ENCODE data around the gene SLC9C2. TPM values are rescaled to one million over a fixed set of nuclear protein-coding genes. Genes with fewer than 3 reads are reported as not detected.
"Not testable (repeated sequence)": the region's sequence is repeated elsewhere in the genome, so short reads cannot be mapped to it uniquely, and the experiment has no call there.

Gene SLC9C2, protein sequence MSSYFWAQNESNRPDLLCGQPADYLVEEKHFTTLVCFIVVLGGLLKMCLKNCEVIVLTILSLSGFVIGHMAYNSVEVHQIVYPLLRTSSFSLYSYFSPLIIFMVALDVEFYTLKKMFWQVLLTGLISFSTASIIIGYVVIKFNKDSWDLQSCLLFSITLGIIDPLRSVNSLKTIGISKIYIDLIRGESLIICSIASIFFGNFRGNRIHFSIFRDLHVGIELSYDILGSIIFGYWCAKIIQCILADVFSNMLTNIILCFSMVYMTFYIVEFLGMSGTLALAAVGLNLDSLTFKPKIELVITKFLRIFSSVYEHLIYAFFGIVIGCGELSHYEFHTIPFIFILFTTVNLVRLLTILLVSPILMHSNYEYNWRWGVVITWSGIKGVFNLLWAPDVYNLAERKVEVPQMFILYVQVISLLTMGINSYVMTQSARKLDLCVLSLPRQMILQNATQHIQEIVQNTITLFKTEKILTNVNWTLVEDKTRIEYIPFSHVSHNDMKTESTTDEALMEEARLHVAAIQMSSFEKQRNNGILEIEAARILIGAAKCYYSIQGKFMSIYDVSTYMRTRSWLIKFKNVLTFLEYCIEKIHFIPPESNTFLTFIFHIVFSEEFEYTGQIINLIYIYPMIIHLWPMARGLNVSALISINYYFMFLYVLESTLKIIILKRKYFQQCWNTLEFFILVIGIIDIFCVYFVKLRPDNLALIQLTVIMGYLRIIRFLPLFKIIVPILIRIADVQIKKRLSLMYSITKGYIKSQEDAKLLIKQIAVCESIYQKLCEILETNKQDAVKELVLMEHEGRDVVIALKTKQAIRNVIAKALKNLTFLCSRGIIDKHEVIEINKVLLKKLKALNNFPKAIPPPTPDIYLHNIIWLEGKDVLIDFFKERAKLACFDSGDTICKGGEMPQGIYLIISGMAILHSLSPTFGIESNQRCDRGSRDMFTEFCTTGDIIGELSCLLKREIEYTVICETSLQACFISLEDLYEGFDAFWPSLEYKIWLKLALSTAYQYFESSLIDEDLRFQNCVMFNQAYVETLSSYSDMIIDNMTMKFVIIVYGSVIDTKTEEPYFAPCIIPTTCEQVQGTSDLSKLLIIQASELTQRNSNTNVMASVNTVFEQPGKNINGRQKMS
- not detected in 2 replicates for total RNA-seq

DNA sequence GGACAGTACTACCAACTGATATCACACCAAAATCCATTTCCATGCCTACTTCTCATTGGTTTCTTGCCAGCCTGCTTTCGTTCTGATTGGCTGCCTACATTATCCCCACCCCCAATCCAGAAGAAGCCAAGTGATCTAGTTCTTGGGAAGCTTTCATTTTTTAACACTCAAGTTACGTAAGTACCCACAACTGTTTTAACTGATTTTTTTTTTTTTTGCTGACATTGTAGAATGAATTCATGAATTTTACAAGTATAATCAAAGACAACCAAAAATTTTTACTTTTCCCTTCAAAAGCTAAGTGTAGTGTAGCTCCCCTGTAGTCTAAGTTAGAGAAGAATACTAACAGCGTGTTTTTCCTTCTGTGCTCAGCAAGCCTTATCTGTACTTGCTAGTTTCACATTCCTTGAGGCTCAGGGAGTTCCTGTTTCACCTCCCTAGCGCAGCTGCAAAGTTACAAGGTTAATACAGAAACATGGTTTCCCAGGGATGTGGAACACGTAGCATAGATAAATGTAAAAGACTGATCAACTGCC is at the start of gene SLC9C2:
Gene SLC9C2, minus strand, starts transcription at position 17 of the 536 bp plus-strand sequence. CDS start 1,296 bp downstream, outside the sequence.
- intact Hi-C loops (cut with micrococcal nuclease): no loop called here

DNA sequence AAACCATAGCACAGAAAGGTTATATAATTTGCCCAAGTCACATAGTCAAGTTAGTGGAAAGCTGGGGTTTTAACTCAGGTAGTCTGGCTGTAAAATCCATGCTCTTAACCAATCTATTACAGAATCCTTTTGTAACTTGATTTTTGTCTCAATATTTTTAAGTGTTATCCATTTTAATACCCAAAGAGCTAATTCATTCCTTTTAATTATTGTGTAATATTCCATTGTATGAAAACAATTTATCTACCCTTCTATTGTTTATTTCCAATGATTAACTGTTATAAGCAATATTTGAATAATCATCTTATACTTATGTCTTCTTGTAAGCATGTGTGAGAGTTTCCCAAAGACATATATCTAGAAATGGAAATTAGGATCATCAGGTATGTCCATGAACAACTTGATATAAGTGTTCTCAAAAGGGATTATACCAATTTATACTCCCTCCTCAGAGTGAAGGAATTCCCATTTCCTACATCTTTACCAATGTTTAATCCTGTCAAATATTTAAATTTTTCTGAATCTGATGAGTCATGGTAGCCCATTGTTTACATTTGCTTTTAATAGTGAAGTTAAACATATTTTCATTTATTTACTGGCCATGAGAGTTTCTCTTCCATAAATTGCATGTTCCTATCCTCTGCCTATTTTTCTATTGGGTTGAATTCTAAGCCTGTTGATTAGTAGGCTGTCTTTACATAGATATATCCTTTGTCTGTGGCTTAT is 46.2 kb upstream of the SLC9C2 start:
- intact Hi-C loops (cut with micrococcal nuclease): no loop called here

DNA sequence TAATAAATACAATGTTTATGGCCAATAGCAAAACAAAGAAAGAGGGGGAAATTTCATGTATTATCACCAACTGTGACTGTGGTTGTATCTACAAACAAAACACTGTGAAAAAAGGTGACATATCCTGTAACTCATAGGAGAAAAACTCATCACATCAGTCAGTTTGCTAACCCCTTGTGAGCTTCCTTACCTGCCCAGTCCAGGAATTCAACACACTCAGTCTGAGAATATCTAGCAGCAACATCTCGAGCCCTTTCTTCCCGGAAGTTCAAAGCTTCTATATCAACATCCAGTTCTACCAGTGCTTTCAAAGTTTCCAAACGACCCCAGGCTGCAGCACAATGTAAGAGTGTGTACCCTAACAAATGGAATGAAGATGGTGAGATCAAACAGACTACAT is 43.8 kb upstream of the SLC9C2 start:
- intact Hi-C loops (cut with micrococcal nuclease): no loop called here

DNA sequence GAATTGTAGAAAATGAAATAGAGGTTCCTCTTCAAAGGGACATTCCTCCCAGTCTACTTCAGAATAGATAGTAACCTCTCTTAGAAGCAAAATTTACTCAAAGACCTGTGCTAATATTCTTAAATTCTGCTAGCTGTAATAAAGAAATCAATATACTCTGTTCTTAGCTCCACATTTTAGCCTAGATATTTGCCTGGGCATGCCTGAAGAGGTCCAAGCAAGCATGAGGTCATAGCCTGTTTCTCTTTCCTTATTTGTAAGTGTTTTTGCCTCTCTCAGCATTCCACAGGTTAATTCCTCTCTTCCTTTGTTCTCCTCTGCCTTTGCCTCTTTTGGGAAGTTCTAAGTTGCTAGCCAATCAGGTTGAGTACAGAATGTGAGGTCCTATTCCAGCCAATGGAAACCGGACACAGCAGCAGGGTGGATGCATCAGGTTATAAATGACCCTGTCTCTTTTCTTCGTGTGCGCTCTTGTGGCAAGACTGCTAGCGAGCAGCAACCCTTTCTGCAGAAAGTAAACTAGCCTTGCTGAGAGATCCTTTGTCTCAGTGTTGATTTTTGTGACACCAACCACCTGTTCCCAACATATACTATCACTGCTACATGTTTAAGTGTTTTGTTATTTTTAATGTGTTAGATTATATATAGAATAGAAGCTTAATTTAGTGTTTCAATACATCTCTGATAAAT is 39.7 kb upstream of the SLC9C2 start:
- intact Hi-C loops (cut with micrococcal nuclease): not testable (repeated sequence)

DNA sequence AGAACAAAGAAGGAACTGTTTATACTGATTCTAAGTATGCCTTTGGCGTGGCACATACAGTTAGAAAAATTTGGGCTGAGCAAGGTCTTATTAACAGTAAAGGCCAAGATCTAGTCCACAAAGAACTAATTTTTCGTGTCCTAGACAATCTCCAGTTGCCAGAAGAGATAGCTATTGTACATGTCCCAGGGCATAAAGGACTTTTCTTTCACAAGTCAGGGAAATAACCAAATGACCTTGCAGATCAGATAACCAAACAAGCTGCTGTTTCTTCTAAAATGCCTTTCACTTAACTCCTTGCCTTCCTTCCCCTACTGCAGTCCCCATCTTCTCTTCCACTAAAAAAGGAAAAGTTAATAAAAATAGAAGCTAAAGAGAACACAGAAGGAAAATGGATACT is 36.2 kb upstream of the SLC9C2 start:
- intact Hi-C loops (cut with micrococcal nuclease): no loop called here

DNA sequence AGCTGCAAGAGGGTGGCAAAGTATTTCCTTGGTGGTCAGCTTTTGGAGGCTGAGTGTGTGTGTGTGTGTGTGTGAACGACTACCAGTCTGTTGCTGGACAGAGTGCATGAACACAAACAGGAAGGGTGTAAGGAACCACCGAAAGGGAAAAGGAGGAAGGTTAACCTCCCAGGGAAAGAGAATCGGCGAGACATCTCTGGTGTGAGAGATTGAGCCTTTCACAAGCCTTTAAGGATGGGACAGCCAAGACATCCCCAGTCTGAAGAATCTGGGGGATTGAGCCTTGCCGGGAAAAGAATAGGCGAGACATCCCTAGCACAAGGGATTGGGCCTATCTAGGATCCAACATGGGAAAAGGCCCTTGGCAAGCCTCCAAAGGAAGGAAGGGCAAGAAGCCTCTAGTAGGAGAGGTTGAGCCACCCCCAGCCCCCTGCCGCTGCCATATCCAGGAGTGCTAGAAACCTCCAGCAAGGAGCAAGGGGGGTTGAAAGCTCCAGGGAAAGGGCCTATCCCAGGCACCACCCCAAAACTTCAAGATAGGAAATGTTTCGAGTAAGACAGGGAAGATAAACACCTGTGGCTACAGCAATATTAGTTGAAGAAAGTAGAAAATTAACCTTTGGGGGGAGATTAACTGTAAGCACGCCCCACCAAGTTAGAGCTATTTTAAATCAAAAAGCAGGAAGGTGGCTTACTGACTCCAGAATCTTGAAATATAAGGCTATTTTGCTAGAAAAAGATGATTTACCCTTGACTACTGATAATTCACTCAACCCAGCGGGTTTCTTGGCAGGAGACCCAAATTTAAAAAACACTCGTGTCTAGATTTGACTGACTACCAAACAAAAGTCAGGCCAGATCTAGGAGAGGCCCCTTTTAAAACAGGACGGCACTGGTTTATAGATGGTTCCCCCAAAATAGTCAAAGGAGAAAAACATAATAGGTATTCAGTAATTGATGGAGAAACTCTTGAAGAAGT is 35.5 kb upstream of the SLC9C2 start:
- intact Hi-C loops (cut with micrococcal nuclease): no loop called here

DNA sequence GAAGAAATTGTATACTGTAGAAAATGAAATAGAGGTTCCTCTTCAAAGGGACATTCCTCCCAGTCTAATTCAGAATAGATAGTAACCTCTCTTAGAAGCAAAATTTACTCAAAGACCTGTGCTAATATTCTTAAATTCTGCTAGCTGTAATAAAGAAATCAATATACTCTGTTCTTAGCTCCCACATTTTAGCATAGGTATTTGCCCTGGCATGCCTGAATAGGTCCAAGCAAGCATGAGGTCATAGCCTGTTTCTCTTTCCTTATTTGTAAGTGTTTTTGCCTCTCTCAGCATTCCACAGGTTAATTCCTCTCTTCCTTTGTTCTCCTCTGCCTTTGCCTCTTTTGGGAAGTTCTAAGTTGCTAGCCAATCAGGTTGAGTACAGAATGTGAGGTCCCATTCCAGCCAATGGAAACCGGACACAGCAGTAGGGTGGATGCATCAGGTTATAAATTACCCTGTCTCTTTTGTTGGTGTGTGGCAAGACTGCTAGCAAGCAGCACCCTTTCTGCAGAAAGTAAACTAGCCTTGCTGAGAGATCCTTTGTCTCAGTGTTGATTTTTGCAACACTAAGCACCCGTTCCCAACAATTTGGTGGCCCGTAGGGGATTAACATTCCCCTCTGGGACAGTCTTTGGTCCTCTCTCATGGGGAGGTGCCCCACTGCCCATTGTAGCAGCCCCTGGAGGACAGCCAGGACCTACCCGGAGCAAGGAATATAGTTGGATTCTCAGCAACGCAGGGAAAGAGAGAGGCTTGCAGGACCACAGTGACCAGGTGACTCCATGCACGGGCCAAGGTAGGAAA is 34.6 kb upstream of the SLC9C2 start:
- intact Hi-C loops (cut with micrococcal nuclease): not testable (repeated sequence)

DNA sequence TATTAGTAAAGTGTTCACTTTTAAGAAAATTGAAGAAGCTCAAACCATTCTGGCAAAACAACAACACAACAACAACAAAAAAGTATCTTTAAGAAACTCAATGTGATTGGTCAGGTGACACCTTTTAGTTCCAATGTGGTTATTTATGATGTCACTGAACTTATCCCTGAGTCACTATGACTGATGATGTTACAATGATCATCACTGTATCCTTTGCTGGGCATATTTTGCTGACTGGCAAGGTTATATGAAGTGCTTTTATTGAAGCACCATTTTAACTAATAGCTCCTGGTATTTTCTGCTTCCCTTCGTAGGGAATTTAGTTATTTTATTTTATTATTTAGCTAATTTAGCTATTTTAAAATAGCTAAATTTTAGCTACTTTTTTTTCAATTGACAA is 32.2 kb upstream of the SLC9C2 start, which contains the start of gene TEX50:
Gene TEX50, plus strand, starts transcription at position 223 of the 400 bp plus-strand sequence. CDS start 184 bp downstream, outside the sequence.
- intact Hi-C loops (cut with micrococcal nuclease): no loop called here

DNA sequence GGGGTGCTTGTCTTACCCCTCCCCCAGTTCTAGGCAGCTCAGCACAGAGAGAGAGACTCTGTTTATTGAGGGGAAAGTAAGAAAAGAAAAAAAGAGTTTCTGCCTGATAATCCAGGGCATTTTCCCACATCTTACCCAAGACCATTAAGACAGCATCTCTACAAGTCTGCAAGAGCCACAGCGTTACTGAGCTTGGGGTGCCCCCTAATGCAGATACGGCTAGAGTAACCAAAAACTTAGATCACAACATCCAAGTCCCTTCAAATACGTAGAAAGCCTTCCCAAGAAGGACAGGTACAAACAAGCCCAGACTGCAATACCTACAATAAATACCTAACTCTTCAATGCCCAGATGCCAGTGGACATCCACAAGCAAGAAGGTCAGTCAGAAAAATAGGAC is 26.0 kb upstream of the SLC9C2 start:
- intact Hi-C loops (cut with micrococcal nuclease): loop anchor here (1.0 kb wide), 1 partner anchor 200 kb away; no protein-coding TSS in a partner anchor

DNA sequence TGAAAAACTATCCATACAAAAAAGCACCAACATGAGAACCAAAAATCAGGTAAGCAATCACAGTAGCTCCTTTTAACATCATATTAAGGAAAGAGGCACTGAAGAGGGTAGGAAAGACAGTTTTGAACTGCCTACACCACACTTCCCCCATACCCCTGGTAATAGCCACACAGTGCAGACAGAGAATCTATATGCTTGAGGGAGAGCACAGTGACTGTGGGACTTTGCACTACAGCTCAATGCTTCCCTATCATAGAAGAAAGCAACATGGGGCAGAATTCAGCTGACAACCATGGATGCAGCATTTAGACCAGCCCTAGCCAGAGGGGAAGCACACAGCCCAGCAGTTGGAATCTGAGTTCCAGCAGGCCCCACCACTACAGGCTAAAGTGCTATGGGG is 24.4 kb upstream of the SLC9C2 start:
- intact Hi-C loops (cut with micrococcal nuclease): no loop called here

DNA sequence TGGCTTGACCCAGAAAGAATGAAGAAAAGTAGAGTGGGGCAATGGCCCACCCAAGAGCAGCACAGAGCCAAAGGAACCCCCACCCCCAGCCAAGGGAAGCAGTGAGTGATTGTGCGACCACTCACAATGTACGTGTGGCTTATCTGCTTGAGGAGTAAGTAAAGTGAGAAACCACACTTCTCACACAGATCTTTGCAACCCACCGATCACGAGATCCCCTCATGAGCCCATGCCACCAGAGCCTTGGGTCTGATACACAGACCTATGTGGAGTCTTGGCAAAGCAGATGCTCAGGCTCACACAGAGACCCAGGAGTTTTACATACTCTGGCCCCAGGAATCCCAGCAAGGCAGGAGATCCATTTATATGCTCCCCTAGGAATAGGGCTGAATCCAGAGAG is 14.0 kb upstream of the SLC9C2 start:
- intact Hi-C loops (cut with micrococcal nuclease): no loop called here

DNA sequence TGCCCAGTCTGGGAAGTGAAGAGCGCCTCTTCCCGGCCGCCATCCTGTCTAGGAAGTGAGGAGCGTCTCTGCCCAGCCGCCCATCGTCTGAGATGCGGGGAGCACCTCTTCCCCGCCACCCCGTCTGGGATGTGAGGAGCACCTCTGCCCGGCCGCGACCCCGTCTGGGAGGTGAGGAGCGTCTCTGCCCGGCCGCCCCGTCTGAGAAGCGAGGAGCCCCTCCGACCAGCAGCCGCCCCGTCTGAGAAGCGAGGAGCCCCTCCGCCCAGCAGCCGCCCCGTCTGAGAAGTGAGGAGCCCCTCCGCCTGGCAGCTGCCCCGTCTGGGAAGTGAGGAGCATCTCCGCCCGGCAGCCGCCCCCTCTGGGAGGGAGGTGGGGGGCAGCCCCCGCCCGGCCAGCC is 10.2 kb upstream of the SLC9C2 start:
- intact Hi-C loops (cut with micrococcal nuclease): not testable (repeated sequence)

DNA sequence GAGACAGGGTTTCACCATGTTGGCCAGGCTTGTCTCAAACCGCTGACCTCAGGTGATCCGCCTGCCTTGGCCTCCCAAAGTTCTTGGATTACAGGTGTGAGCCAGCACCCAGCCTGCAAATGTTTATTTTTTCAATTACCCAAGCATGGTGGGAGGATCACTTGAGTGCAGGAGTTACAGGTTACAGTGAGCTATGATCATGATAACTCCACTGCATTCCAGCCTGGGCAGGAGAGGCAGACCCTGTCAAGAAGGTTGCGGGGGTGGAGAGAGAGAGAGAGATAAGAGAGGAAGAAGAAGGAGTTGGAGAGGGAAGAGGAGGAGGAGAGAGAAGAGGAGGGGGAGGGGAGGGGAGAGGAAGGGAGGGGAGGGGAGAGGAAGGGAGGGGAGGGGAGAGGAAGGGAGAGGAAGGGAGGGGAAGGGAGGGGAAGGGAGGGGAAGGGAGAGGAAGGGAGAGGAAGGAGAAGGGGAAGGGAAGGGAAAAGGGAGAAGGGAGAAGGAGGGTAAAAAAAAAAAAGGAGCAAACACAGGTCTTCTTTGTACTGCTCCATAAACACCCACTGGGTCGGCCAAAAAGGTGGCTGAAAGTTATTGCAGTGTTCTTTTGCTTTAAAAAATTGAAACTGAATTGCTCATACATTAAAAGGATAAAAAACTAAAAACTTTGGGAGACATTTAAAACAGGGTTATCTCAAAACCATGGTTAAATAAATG is 5.8 kb upstream of the SLC9C2 start:
- intact Hi-C loops (cut with micrococcal nuclease): no loop called here

DNA sequence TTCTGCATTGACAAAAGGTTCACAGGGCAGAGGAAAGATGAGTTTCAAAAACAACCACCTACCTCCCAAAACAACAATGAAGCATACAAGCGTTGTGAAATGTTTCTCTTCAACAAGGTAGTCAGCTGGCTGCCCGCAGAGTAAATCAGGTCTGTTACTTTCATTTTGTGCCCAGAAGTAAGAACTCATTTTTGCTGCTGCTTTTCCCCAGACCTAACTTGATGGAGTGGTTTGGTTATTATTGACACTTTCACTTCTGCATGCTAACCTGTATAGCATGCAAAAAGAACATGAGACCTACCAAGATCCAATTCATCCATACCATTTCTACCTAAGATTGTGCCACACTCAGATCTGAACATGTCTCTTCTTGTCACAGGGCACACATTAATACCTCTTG is 1.3 kb downstream of the SLC9C2 start:
- intact Hi-C loops (cut with micrococcal nuclease): no loop called here

DNA sequence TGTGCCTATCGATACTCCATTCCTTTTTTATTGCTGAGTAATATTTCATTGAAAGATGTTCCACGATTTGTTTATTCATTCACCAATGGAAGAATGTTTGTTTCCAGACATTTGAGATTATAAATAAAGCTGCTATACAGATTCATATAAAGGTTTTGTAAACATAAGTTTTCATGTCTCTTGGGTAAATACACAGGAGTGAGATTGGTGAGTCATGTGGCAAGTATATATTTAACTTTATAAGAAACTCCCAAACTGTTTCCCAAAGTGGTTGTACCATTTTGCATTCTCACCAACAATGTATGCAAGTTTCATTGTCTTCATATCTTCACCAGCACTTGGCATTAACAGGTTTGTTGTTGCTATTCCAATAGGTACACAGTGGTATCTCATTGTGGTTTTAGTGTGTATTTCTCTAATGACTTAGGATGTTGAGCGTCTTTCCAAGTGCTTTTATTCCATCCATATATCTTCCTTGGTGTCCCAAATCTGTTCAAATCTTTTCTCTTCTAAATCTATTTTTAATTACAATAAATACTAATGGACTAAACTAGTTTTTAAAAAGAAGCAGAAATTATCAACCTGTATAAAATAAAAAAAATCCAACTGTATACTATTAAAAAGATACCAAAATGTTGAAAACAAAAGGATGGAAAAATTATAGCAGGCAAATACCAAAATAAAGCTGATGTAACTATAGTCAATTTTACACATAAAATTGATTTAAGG is 6.6 kb downstream of the SLC9C2 start:
- intact Hi-C loops (cut with micrococcal nuclease): no loop called here

DNA sequence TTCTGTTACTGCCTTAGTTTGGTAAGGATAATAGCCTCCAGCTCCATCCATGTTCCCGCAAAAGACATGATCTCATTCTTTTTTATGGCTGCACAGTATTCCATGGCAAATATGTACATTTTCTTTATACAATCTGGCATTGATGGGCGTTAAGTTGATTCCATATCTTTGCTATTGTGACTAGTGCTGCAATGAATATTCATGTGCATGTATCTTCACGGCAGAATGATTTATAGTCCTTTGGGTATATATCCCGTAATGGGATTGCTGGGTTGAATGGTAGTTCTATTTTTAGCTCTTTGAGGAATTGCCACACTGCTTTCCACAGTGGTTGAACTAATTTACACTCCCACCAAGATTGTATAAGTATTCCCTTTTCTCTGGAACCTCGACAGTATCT is 11.7 kb downstream of the SLC9C2 start:
- intact Hi-C loops (cut with micrococcal nuclease): not testable (repeated sequence)

DNA sequence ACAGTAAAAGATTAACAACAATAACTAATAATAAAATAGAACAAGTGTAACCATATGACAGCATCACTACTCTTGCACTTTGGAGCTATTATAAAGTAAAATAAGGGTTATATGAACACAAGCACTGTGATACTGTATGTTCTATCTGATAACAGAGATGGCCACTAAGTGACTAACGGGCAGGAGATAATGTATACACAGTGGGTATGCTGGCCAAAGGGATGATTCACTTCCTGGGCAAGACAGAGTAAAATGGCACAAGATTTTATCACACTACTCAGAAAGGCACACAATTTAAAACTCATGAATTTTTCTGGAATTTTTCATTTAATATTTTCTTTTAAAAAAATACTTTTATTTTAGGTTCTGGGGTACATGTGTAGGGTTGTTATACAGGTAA is 12.3 kb downstream of the SLC9C2 start:
- intact Hi-C loops (cut with micrococcal nuclease): no loop called here
